HCT116 (cell line): ENCODE results near the gene ANKRD55. TPM values are rescaled to one million over a fixed set of nuclear protein-coding genes. Genes with fewer than 3 reads are reported as not detected.

Source experiments
- ATAC-seq: fragments of 200-7000 bp; cut with Tn5 transposase; 2 replicates; pipeline ENCODE4 v1.9.1; 2020; ENCODE audit warnings: mild to moderate bottlenecking, moderate library complexity
- BruUV-seq: library from RNA; stranded (reverse); fragments of 400-500 nt; replicated peaks from 2 replicates; lab custom pipeline; 2021; lab: Mats Ljungman, UMichigan
- CTCF ChIA-PET: fragments of 300-600 bp; sonication (Branson Sonifier 250); formaldehyde crosslinking; loops from one replicate; lab custom pipeline; 2021; ENCODE audit warnings: antibody characterized with exemption; lab: Charles Lee
- POLR2A ChIA-PET: fragments of 300-600, 350-600 bp; sonication (Branson Sonifier 250); formaldehyde crosslinking; loops from one replicate; lab custom pipeline; 2021; ENCODE audit warnings: antibody characterized with exemption; lab: Charles Lee
- RAD21 ChIA-PET, 2 experiments: fragments of 300-600 bp; sonication (Branson Sonifier 250); formaldehyde crosslinking; loops; one replicate each; lab custom pipeline; 2023; ENCODE audit warnings: low total read pairs in 2 of 2; ENCODE audit not compliant: uncharacterized antibody in 2 of 2, unreplicated experiment in 2 of 2, low non-redundant PET in 1 of 2; lab: Charles Lee
- DNase-seq: peaks from one replicate; pipeline ENCODE4 v3.0.0-alpha.2; 2010; ENCODE audit warnings: low read depth, low spot score
- H2AFZ ChIP-seq: fragments of 200-600 bp; shearing (Covaris generic), sonication (generic); 2 replicates; pipeline ENCODE4 v1.6.1; 2017; ENCODE audit warnings: low read depth, mixed run types, mixed read lengths, antibody characterized with exemption, low read length; ENCODE audit not compliant: poor library complexity, severe bottlenecking
- H3K27ac ChIP-seq: 2 replicates; pipeline ENCODE4 v1.5.1; 2012; ENCODE audit warnings: low read depth, low read length
- H3K27me3 ChIP-seq: fragments of 200-600 bp; sonication (generic); 2 replicates; pipeline ENCODE4 v1.6.1; 2016; ENCODE audit warnings: mixed run types, low read length, mixed read lengths; ENCODE audit not compliant: insufficient read depth
- H3K36me3 ChIP-seq, 2 experiments: fragments of 200-500 bp in 1 of 2; fragments of 200-600 bp in 1 of 2; sonication (Bioruptor generic) in 1 of 2; sonication (generic) in 1 of 2; 2 replicates each; pipeline versions ENCODE4 v1.5.1 to v1.6.1; 2014 to 2016; ENCODE audit warnings: low read length in 2 of 2, inconsistent platforms in 1 of 2, mixed read lengths in 1 of 2, mixed run types in 1 of 2; ENCODE audit not compliant: insufficient read depth in 2 of 2, control insufficient read depth in 1 of 2
- H3K4me1 ChIP-seq, 2 experiments: fragments of 200-600 bp in 1 of 2; sonication (generic) in 1 of 2; 2 replicates each; pipeline versions ENCODE4 v1.5.1 to v1.6.1; 2012 to 2017; ENCODE audit warnings: low read length in 2 of 2, inconsistent platforms in 1 of 2, mild to moderate bottlenecking in 1 of 2, mixed read lengths in 1 of 2, mixed run types in 1 of 2, moderate library complexity in 1 of 2; ENCODE audit not compliant: insufficient read depth in 2 of 2, control insufficient read depth in 1 of 2
- H3K4me2 ChIP-seq: fragments of 200-600 bp; sonication (generic); 2 replicates; pipeline ENCODE4 v1.6.1; 2017; ENCODE audit warnings: mixed run types, low read length, mixed read lengths
- H3K4me3 ChIP-seq, 2 experiments: fragments of 200-600 bp in 1 of 2; sonication (generic) in 1 of 2; replicated peaks in 1 of 2; 2 replicates each; pipeline ENCODE4 v1.5.1; 2011 to 2016; ENCODE audit warnings: low read length in 2 of 2, control low read depth in 1 of 2, low read depth in 1 of 2, mild to moderate bottlenecking in 1 of 2, mixed read lengths in 1 of 2, mixed run types in 1 of 2
- H3K79me2 ChIP-seq: fragments of 200-600 bp; sonication (generic); 2 replicates; pipeline ENCODE4 v1.6.1; 2017; ENCODE audit warnings: mild to moderate bottlenecking, mixed run types, low read length, moderate library complexity, mixed read lengths; ENCODE audit not compliant: insufficient read depth
- H3K9ac ChIP-seq: fragments of 200-600 bp; sonication (generic); 2 replicates; pipeline ENCODE4 v1.6.1; 2016; ENCODE audit warnings: low read length, mixed read lengths
- H3K9me2 ChIP-seq: fragments of 200-600 bp; sonication (generic), shearing (Covaris generic); 2 replicates; pipeline ENCODE4 v1.6.1; 2017; ENCODE audit warnings: mixed run types, mild to moderate bottlenecking, moderate library complexity; ENCODE audit not compliant: insufficient read depth
- H3K9me3 ChIP-seq, 2 experiments: fragments of 200-500 bp in 1 of 2; fragments of 200-600 bp in 1 of 2; sonication (Bioruptor generic) in 1 of 2; sonication (generic) in 1 of 2; 2 replicates each; pipeline ENCODE4 v1.6.1; 2014 to 2017; ENCODE audit warnings: low read length in 2 of 2, mixed read lengths in 2 of 2, inconsistent platforms in 1 of 2, low read depth in 1 of 2, mild to moderate bottlenecking in 1 of 2, mixed run types in 1 of 2, moderate library complexity in 1 of 2; ENCODE audit not compliant: control insufficient read depth in 1 of 2, insufficient read depth in 1 of 2
- H4K20me1 ChIP-seq: fragments of 200-600 bp; sonication (generic), shearing (Covaris generic); 2 replicates; pipeline ENCODE4 v1.6.1; 2017; ENCODE audit warnings: mixed run types, mild to moderate bottlenecking, moderate library complexity; ENCODE audit not compliant: insufficient read depth
- ATF3 ChIP-seq: IDR thresholded peaks from 2 replicates; pipeline ENCODE4 v1.6.1; 2012
- CBX3 ChIP-seq: IDR thresholded peaks from 2 replicates; pipeline ENCODE4 v1.6.1; 2012; ENCODE audit warnings: low read depth
- CEBPB ChIP-seq: IDR thresholded peaks from 2 replicates; pipeline ENCODE4 v1.6.1; 2012; ENCODE audit warnings: low read depth
- CTCF ChIP-seq, 3 experiments: fragments of 200-600 bp in 1 of 3; sonication (generic) in 1 of 3; IDR thresholded peaks in 2 of 3; conservative IDR thresholded peaks in 1 of 3; 2 replicates each; pipeline ENCODE4 v1.5.1; 2012 to 2017; ENCODE audit warnings: low read depth in 2 of 3, low read length in 2 of 3, antibody characterized with exemption in 1 of 3, borderline replicate concordance in 1 of 3, control low read depth in 1 of 3, mild to moderate bottlenecking in 1 of 3, mixed read lengths in 1 of 3, mixed run types in 1 of 3, moderate library complexity in 1 of 3; ENCODE audit not compliant: insufficient read depth in 1 of 3
- EGR1 ChIP-seq: IDR thresholded peaks from 2 replicates; pipeline ENCODE4 v1.6.1; 2012; ENCODE audit warnings: low read depth
- ELF1 ChIP-seq: IDR thresholded peaks from 2 replicates; pipeline ENCODE4 v1.6.1; 2012; ENCODE audit warnings: low read depth, borderline replicate concordance
- EZH2 ChIP-seq: fragments of 200-600 bp; sonication (generic); IDR thresholded peaks from 2 replicates; pipeline ENCODE4 v1.6.1; 2017; ENCODE audit warnings: antibody characterized with exemption, mixed run types
- EZH2phosphoT487 ChIP-seq: fragments of 200-600 bp; IDR thresholded peaks from 2 replicates; pipeline ENCODE4 v1.6.1; 2018; ENCODE audit warnings: antibody characterized with exemption, borderline replicate concordance
- FOSL1 ChIP-seq: IDR thresholded peaks from 2 replicates; pipeline ENCODE4 v1.6.1; 2012; ENCODE audit warnings: low read depth
- MAX ChIP-seq: IDR thresholded peaks from 2 replicates; pipeline ENCODE4 v1.6.1; 2012
- POLR2A ChIP-seq: IDR thresholded peaks from 2 replicates; pipeline ENCODE4 v1.7.0; 2011; ENCODE audit warnings: borderline replicate concordance; ENCODE audit not compliant: insufficient read depth, insufficient read length; ENCODE audit errors: extremely low read depth
- POLR2AphosphoS5 ChIP-seq: IDR thresholded peaks from 2 replicates; pipeline ENCODE4 v1.6.1; 2011; ENCODE audit warnings: mild to moderate bottlenecking, low read depth, low read length, moderate library complexity
- RAD21 ChIP-seq: IDR thresholded peaks from 2 replicates; pipeline ENCODE4 v1.6.1; 2012; ENCODE audit warnings: low read depth, mild to moderate bottlenecking
- SIN3A ChIP-seq: IDR thresholded peaks from 2 replicates; pipeline ENCODE4 v1.6.1; 2012; ENCODE audit warnings: low read depth
- SP1 ChIP-seq: IDR thresholded peaks from 2 replicates; pipeline ENCODE4 v1.6.1; 2012; ENCODE audit warnings: low read depth
- SRF ChIP-seq: IDR thresholded peaks from 2 replicates; pipeline ENCODE4 v1.6.1; 2012; ENCODE audit warnings: low read depth
- TCF7L2 ChIP-seq: IDR thresholded peaks from 2 replicates; pipeline ENCODE4 v1.7.0; 2011; ENCODE audit warnings: borderline replicate concordance, inconsistent platforms; ENCODE audit not compliant: insufficient read depth, insufficient read length; ENCODE audit errors: extremely low read depth
- YY1 ChIP-seq: IDR thresholded peaks from 2 replicates; pipeline ENCODE4 v1.6.1; 2011; ENCODE audit warnings: low read length, low read depth, moderate library complexity, mild to moderate bottlenecking; ENCODE audit not compliant: insufficient replicate concordance; ENCODE audit errors: extremely low read depth
- ZBTB33 ChIP-seq: IDR thresholded peaks from 2 replicates; pipeline ENCODE4 v1.6.1; 2011; ENCODE audit warnings: mild to moderate bottlenecking, low read length, moderate library complexity; ENCODE audit not compliant: insufficient replicate concordance; ENCODE audit errors: extremely low read depth
- ZNF274 ChIP-seq: fragments of 200-500 bp; sonication (Bioruptor generic); IDR thresholded peaks from 2 replicates; pipeline ENCODE4 v1.6.1; 2014; ENCODE audit warnings: mild to moderate bottlenecking, low read depth, low read length, inconsistent platforms
- intact Hi-C: fragments of 100-400 bp; cut with micrococcal nuclease; formaldehyde crosslinking; loops from 2 replicates; pipeline ENCODE4 v1.10.0; 2022
- total RNA-seq: library from RNA; stranded (reverse); gene quantifications from one replicate; pipeline ENCODE4 v1.2.1, GENCODE V29; 2021; ENCODE audit not compliant: unreplicated experiment

The ANKRD55 gene
- total RNA-seq, 1 experiment from 2014 or later: not detected

- intact Hi-C loops: no loop called here
- DNase-seq: no peak
- Histone ChIP-seq H3K4me2 (no peak overlapping the region), H3K4me1 (no peaks in the 10 kb centered on the region)
- no peak for TF ChIP-seq SRF
- TF ChIP-seq POLR2A: no peak
- no peak for TF ChIP-seq CTCF (IDR thresholded peaks at IDR 0.05 in 2 of 3, conservative IDR thresholded peaks at IDR 0.05 in 1 of 3; ENCODE audit: borderline replicate concordance in 1 of 3, insufficient read depth in 1 of 3, low read depth in 2 of 3, low read length in 2 of 3)
- TF ChIP-seq SIN3A: no peak
- no peak for TF ChIP-seq EZH2phosphoT487
- TF ChIP-seq TCF7L2: no peak
- TF ChIP-seq POLR2AphosphoS5: no peak
- TF ChIP-seq ATF3: no peak
- TF ChIP-seq SP1: no peak
- TF ChIP-seq ELF1: no peak
- TF ChIP-seq ZBTB33: no peak
- no peak for TF ChIP-seq YY1
- TF ChIP-seq FOSL1: no peak
- TF ChIP-seq CBX3: no peak
- TF ChIP-seq EGR1: no peak
- TF ChIP-seq ZNF274: no peak
- no peak for TF ChIP-seq MAX
- TF ChIP-seq CEBPB: no peak
- no peak for TF ChIP-seq EZH2
- TF ChIP-seq RAD21: no peak
- TF ChIP-seq, all 23 proteins: peak for 0
- ChIA-PET POLR2A (no interaction called here), RAD21 (no interaction called here), CTCF (no interaction called here)
- no peak for ATAC-seq
- Histone ChIP-seq H3K9ac (no peak overlapping the region), H3K27me3 (no peaks in the 10 kb centered on the region), H4K20me1 (no peaks in the 10 kb centered on the region), H2AFZ (no peak overlapping the region), H3K9me3 (no peaks in the 10 kb centered on the region), H3K9me2 (no peaks in the 10 kb centered on the region), H3K79me2 (no peaks in the 10 kb centered on the region), H3K4me3 (no peak overlapping the region), H3K27ac (no peak overlapping the region), H3K36me3 (no peaks in the 10 kb centered on the region)
- no TSS peak for BruUV-seq
Observed at GRCh38 chr5:56155992-56156584, 77.0 kb downstream of the ANKRD55 start.
